NCI-H2171 treated with DMSO at 0.1 percent for 48 hours (cell line): ENCODE data around the gene MADD.

ENCODE experiments used
- DNase-seq: peaks from one replicate; lab custom pipeline; 2025; lab: John Stamatoyannopoulos, UW

The MADD gene

DNA sequence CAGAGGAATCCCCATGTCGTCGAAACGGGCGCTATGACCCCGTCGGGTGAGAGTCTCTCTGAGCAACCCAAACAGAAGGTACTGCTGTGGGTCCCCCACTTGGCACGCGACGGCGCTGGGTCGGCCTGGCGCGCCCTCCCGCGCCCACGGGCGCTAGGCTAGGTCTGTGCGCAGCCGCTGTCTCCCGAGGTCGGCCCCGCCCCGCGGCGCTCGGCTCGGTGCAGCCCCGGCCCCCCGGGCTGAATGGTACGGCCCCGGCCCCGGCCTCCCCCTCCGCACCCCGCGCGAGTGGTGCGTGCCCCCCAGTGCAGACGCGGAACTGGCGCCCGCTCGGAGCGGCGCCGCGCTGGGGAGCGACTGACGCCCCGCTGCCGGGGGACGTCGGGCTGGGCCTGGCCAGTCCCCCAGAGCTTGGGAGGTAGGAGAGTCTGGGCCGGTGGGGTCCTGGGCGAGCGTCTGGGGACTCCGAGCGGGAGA lies at the start of gene MADD:
MADD (plus strand) TSS at position 305 of the 477 bp plus-strand sequence.
- DNase-seq = peak; percentile 93

DNA sequence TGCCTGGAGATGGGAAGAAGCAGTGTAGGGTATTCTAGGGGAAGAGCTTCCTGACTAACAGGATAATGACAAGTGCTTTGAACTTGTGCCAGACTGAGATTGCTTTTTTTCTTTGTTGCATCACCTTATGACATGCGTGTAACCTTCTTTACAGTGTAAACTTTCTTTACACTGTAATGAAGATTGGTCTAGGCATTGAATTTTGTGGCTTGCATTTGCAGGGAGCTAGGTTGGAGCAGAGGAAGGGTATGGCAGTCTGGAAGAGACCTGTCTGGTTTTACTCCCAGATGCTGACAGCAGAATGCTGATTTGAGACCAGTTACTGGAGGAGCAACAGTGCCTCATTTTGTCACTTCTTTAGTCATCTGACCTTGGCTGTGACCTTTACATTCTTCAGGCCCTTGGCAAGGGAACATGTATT lies 49.5 kb upstream of the MADD start:
- no peak for DNase-seq

DNA sequence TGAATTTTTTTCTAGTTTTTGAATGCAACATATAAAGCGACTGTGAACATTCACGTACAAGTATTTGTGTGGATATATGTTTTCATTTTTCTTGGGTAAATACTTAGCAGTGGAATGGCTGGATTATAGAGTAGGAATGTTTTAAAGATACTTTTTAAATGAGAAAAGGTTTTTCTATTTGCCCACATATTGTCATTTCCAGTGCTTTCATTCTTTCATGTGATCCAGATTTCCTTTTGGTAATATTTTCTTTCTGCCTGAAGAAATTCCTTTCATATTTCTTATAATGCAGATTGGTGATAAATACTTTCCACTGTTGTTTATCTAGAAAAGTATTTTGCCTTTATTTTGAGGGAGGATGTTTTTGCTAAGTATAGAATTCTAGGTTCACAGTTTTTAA lies 47.2 kb upstream of the MADD start:
- DNase-seq = no peak

DNA sequence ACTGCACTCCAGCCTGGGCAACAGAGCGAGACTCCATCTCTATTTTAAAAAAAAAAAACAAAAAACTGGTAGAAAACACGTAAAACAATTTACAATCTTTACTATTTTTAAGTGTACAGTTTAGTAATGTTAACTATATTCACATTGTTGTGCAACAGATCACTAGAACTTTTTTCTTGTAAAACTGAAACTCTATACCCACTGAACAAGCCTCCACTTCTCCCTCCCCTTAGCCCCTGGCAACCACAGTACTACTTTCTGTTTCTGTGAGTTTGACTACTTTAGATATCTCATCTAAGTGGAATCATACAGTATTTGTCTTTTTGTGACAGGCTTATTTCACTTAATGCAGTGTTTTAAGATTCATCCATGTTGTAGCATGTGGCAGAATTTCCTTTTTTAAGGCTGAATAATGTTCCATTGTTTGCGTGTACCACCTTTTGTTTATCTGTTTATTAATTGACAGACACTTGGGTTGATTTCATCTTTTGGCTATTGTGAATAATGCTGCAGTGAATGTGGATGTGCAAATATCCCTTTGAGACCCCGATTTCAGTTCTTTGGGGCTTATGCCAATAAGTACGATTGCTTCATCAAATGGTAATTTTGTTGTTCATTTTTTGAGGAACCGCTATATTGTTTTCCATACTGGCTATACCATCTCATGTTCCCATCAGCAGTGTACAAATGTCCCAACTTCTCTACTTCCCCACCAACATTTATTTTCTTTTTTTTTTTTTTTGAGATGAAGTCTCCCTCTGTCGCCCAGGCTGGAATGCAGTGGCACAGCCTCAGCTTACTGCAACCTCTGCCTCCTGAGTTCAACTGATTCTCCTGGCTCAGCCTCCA lies 44.2 kb upstream of the MADD start:
- no peak for DNase-seq

DNA sequence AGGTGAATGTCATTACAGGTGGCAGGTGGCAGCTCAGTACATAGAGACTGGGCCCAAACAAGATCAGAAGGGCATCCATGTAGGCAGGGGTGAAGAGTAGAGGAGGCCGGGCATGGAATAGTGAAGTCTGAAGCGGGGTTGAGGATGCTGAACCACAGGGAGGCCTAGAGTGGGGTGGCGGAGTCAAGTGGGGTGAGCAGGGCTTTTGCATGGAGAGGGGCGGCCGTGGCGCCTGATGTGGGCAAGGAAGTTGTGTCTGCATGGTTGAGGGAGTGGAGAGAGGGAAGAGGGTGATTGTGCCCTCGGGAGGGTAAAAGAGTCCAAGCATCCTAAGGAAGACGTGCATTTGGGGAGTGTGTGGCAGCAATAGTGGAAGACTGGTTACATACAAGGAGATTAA lies 40.8 kb upstream of the MADD start:
- peak; percentile 38 for DNase-seq

DNA sequence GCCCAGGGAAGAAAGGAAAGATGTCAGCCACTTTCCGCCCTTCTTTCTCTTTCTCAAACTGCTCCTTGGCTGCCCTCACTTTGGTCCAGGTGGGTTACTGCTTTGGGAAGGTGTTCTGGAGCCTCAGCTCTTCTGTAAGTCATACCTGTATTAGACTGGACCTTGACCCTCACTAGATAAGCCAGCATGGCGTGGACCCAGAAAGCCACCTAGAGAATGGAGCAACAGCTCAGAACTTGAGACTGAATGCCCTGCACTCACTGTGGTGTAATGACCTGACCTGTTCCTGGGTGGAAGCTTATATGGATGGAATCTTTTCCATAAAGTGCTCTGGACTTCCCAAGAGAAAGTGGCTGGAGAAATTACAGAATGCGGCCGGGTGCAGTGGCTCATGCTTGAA lies 36.9 kb upstream of the MADD start:
- DNase-seq = no peak

DNA sequence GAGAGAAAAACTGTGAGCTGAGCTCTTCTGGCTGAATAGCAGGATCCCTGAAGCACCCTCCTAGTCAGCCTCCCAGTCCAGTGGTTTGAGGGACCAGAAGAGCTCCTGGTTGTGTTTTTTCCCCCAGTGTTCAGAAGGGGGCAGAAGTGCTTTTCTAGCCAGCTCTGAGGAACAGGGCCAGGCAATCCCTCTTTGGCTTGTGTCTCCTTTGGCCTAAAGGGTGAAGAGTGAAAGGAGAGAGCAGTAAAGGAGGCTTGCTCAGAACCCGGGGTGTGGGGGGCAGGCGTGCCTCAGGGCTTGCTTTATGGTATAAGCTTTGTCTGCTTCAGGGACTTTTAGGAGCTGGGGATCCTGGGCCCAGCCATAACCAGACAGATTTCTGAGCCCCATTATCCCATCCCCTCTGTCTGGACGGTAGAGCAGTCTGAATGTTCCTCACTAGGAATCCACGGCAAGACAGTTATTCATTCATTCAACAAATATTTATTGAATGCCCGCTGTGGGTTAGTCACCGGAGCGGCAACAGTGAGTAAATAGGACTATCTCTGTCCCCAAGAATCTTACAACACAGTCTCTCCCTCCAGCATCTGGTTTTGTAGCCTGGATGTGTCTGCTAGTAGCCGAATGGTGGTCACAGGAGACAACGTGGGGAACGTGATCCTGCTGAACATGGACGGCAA lies 35.8 kb upstream of the MADD start:
- no peak for DNase-seq

DNA sequence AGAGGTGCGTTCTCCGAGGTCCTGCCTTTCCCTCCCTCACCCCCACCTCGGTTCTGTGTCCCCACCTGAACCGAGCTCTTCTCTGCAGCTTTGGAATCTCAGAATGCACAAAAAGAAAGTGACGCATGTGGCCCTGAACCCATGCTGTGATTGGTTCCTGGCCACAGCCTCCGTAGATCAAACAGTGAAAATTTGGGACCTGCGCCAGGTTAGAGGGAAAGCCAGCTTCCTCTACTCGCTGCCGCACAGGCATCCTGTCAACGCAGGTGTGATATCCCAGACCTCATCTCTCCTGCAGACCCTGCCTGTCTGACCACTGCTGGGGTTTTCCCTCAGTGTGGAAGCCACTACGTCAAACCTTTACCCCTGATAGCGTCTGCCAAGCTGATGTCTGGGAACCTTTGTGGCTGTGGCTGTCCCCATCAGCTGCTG lies 35.2 kb upstream of the MADD start:
- no peak for DNase-seq

DNA sequence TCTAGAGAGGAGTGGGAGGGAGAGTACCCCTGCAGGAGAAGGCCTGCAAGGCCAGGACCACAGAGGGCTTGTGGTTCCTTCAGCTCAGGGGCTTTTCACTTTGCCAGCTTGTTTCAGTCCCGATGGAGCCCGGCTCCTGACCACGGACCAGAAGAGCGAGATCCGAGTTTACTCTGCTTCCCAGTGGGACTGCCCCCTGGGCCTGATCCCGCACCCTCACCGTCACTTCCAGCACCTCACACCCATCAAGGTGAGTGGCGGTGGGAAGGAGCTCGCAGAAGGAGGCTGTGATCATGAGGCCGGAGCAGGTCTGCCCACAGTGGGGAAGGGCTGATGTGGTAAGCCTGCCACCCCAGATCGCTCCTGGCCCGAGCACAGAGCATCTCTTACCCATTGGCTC lies 34.8 kb upstream of the MADD start:
- DNase-seq = no peak

DNA sequence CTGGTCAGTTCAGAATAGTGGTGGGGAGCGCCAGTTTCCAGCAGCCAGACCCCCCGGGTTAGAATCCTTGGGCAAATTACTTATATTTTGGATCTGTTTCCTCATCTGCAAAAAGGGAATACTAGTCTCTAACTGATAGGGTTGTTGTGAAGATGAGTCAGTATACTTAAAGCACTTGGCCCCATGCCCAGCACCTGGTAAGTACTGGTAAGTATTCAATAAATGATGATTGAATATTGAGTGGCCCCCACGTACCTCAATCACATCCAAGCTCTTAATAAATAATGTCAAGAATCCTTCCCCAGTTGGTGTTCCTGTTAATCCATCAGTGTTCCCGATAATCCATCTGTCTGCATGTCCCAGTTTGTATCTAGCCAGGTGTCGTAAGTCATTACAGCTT lies 33.5 kb upstream of the MADD start:
- DNase-seq = peak; percentile 36

DNA sequence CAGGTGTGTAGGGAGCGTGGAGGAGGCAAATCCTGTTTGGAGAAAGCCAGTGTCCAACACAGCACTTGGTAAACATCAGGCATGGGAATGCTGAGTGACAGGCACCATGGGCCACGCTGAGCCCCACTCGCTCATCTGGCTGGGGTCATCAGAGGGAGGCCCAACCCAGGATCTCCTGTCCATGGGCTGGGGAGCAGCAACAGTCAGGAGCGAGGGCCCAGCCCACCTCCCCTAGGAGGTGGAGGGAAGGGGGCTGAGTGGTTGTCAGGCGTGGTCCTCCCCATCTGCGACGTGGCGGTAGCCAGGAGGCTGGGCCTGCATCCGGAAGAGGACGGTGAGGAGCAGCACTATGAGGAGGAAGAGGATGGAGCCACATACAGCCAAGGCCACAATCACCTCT lies 30.1 kb upstream of the MADD start:
- no peak for DNase-seq

DNA sequence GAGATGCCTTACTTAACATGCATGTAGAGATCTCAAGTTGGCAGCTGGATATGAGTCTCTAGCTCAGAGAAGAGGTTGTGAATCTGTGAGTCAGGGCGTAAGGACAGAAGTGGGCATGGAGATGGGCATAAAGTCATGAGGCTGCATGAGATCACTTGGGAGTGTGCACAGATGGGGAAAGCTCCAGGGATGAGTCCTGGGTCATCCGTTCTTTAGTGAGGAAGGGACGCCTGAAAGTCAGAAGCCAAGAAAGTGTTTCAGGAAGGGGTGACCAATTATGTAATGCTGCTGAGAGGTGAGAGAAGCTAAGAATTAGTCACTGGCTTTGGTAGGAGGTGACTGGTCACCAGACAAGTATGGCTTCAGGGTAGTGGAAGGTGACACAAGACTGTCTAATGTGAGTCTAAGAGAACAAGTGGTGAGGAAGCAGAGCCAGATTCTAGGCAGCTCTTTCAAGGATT lies 28.1 kb upstream of the MADD start:
- no peak for DNase-seq

DNA sequence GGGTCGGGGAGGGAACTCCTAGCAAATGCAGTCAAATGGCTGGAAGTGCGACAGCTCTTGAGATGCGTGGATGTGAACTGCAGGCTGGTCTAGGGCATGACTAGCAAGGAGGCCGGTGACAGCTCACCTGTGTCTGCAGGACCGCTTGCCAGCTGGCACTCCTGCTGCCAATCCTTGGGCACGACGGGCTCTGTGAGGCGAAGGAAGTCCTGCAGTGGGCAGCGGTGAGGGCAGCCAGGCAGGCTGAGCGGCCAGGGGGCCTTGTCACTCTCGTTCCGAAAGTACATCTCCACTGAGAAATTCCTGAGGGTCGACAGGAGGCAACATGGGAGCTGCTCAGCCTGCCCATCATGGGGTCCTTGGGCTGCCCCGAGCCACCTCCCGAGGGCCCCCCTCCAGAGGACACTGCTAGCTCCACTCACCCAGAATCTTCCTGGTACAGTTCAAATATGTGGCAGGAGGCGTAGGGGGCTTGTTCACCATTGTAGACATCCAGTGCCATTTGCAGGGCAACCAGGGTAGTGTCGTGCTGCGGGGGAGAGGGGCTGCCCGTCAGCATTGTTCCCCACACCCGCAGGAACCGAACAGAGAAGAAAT lies 27.2 kb upstream of the MADD start:
- no peak for DNase-seq

DNA sequence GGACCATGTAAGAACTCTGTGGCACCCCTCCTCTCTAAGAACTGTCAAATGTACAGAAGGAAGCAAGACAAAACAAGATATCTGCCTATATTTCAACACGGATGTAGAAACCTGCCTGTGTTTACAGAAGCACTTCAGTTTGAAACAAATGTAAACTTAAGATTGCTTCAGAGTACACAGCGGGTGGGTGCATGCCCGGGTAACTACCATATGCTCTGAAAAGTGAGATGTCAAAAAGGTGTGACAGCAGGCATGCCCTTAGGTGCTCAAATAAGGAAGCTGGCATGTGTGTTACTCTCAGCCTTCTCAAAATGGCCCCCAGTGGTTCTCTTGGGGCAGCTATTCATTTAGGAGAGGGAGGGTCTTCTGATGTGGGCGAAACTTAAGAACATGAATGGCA lies 26.5 kb upstream of the MADD start:
- DNase-seq = peak; percentile 91

DNA sequence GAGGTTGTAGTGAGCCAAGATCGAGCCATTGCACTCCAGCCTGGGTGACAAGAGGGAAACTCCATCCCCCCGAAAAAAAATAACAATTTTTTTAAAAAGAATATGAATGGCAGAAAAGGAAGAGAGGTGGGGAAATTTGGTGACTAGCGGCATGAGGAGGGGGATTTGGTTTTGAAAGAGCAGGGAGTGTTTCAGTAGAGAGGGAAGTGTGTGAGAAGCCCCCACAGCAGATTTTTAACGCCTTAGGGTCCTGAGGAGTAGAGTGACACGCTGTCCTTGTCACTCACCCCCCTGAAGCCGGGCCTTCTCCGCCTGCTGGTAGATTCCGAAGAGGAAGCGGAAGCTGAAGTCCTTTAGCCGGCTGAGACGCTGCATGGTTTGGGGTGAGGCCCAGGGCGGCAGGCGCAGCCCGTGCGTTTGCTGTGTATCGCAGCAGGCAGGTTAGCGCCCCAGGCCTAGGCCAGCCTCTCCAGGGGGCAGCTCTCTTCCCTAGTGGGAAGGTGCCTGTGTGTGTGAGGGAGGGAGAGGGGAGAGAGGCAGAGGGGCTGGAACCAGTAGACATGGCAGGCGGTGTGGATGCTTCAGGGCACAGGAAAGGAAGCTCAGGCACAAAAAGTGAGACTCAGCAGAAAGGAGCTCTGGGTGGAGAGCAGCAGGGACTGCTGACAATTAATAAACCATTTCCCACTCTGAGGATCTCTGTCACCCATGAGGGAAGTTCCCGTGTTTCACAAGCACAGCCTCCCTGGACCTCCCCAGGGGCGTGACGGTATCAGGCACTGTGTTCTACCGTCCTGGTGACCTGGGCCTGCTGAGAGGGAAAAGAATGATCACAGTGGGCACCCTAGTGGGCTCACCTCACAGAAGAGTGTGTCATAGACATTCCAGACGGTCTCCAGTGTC lies 25.2 kb upstream of the MADD start:
- no peak for DNase-seq

DNA sequence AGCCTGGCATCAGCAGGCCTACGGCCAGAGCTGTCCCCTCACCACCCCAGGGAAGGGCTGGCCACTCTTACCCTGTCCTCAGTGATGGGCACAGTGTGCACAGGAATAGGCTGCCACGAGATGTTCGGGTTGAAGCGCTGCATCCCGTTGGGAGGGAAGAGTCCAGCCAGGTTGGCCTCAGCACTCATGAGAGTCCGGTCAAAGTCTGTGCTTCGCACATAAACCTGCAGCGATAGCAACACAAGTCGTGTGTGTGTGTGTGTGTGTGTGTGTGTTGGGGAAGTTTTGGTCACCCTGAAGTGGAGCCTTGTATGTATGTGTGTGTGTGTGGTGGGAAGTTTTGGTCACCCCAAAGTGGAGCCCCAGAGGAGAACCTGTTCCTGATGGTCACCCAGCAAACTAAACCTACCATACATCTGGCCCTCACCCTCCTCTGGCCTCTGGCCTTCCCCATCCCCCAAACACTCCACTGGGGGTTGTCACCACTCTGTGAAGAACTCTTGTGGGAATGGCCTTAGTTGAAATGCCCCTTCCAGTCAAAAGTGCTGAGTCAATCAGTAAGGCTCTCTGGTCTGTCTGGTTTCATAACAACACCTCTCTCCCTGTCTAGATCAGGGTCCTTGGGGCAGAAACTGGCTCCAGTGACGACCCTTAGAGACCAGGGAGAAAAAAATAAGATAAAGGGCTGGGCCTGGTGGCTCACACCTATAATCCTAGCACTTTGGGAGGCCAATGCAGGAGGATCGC lies 24.1 kb upstream of the MADD start:
- DNase-seq = no peak

DNA sequence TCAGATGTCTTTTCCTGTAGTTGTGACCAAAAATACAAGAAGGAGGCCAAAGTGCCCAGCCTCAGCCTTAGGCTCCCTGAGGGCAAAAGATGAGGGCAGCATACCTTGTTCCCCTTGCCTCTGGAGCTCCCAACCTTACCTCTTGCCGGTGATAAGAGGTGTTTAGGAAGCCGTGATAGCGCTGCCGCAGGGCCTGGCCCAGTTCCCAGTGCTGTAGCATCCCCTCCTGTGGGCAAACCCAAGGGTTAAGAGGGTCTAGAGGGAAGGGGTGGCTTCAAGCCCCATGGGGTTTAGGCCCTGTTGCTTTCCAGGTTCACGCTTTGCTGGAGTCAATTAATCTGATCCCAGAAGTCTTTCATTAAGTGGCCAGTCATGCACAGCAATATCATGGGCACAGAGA lies 22.4 kb upstream of the MADD start:
- no peak for DNase-seq

DNA sequence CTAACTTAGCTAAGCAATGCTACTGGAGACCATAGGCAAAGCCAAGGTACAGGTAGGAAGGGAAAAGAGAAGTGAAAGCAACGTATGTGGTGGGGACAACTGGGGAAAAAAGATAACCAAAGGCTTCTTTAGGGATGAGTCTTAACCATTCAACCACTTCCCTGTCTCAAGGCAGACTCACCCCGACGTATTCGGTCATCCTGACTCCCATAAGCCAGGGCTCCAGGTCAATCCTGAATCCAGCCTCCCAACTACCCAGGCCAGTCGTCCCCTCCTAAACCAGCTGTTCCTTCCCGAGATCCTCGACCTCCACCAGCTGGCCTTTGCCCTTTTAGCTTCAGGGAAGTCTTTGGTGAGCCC lies 21.6 kb upstream of the MADD start:
- no peak for DNase-seq

DNA sequence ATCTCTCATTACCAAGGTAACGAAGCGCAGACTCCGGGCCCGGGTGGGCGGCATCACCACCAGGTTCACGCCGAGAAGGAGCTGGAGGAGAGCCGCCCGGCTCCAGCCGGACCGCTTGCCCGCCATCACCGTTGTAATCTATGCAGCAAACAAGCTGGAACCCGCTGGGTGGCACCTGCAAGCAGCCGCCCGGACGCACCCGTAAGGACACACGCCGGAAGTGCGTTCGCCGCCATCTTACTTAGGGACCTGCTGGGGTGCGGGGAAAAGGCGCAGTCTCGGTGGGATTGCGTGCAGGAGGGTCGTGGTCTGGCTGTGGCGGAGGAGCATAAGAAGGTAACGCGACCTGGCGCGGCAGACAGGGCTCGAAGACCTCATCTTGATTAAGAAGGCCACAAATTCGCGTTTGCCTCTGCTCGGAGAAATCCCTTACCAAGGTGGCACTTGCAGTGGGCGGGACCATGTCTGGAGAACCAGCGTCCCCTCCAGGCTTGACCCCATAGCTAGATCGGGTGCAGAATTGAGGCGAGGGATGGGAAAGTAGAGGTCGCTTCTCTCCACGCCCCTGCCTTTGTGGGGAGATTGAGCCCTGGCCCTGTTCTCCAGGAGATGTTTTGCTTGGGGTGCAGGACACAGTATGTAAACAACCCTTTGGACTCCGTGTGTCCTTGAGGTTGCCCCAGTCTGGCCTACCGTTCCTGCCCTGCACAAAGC lies 21.1 kb upstream of the MADD start, which contains the start of gene ACP2:
ACP2 (minus strand) TSS at position 151 of the 714 bp plus-strand sequence; CDS start at position 126, 25 bp downstream.
- peak; percentile 88 for DNase-seq

DNA sequence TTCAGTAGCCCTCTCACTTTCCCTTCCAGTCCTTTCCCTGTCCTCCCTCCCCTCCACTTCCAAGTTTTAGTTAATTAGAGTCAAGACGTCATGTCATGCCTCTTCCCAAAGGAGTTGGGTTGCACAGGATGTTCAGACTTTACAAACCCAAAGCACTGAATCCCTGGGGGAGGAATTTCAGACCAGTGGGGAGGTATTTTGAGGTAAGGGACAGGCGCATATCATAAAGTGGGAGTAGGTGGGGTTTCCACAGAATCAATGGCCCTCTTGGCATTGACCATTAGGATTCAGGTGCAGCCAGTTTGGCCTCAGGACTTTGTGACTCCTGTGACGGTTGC lies 20.6 kb upstream of the MADD start:
- no peak for DNase-seq

DNA sequence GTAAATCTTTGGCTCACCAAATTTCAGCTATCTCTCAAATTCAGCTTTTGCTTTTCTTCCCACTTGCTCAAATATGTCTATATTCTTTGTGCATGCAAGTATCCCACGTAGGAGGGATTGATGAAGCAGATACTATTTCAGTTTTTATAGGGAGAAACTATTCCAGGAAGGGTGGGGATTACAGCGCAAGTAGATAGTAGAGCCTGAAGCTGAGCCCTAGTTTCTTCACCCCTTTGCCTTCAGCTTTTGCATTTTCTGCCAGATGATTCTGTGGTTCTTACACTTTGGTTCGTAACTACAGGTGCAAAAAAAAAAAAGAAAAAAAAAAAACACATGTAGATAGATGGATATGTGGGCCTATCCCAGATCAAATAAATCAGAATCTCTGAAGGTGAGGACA lies 18.2 kb upstream of the MADD start:
- DNase-seq = no peak
